ENCODE data around the gene CNTLN. TPM values are rescaled to one million over a fixed set of nuclear protein-coding genes. Genes with fewer than 3 reads are reported as not detected.
"Not testable (repeated sequence)": the region's sequence is repeated elsewhere in the genome, so short reads cannot be mapped to it uniquely, and the experiment has no call there.

The CNTLN gene
- total RNA-seq, 1 donor from 2014 or later, result 3.8 TPM

DNA sequence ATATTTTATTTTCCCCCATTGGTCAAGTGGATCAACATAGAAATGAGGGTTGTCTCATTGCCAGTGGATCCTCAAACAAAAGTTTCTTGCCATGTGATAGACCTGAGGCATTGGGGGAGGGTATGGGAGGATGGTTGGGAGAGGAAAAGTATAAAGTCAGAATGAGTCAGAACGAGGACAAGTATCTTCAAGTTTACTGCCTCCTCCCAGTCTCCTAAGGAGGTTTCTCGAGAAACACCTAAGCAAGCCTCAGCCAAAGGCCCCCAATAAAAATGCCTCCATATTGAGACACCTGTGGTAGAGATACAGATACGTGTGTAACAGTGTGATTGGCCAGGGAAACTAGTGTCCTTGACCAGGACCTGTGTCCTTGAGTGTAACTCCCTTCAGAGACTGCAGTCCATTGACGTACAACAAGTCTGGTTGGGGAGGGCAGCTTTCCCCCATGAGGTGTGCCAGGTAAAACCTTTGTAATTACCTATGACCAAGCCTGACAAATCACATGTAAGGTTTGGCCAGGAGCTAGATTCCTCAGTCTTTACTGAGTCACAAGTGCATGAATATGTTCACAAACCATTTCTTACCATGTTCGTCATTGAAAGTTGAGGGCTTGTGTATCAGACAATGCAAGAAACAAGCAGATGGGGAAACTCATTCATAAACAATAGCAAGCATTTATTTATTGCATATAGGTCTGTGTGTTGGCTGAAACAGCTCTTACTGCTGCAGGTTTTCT is 245.5 kb downstream of the CNTLN start:
- intact Hi-C loops (cut with DNase I), result no loop called here
- DNase-seq (ENCODE audit: missing footprints), result no peak
- no peak for ATAC-seq

DNA sequence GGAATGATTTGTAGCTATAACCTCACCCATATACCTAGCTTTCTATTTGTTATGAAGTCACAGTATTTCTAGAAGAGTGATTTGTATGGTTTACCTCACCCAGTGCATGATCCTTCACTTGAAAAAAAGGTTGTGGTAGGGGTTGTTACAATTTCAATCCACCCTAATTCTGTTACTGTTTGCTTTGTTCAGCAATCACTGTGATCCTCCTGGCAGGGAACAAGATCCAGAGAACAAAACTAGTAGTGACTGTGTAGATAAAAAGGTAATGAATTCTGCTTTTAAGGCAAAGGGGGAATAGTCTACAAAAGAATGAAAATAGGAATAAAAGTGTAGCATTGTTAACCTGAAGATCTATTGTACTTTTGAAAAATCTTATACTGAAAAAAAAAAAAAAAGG is 252.7 kb downstream of the CNTLN start:
- no peak for ATAC-seq
- intact Hi-C loops (cut with DNase I), result no loop called here
- DNase-seq (ENCODE audit: missing footprints), result no peak

DNA sequence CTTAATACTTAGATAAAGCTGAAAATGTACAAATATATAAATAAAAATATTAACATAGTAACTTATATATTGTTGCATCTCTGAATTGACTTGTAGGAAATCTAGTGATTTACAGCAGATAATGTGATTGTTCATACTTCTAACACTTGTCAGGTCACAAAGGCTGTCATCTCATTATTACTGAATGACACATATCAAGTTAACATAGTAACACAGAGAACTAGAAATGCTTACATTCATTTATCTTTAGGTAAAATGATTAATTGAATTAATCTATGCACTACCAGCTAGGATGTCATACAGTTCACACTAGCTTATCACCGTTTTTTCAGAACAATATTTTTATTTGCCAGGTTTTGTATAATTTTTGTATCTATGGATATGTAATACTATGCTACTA is 254.2 kb downstream of the CNTLN start:
- ATAC-seq (no peak), DNase-seq (ENCODE audit: missing footprints) (no peak)
- intact Hi-C loops (cut with DNase I), result no loop called here

DNA sequence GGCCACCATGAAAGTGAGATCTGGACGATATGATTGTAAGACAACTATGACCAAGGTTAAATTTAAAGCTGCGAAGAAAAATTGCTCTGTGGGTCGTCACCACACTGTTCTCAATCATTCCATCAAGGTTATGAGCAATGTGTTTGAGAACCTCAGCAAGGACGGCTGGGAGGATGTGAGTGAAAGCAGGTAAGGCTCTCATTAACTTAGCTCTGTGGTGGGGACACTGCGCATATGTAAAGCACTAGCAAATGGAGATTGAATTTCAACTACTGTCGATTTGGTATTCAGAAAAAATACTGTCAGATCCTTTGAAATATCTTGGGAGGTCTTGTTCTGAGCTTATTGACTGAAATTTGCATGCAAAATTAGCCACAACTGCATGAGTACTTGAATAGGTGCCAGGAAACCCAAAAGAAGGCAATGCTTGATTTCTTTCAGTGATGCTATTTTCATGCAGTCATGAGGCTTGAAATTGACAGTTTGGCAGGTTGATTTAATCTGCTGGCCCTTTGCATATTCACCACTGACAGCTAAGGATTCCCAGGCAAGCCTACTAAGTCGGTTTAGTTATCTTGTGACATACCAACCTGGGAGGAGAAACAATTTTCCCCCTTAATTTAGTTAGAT is 260.2 kb downstream of the CNTLN start:
- no peak for ATAC-seq
- no peak for DNase-seq (ENCODE audit: missing footprints)
- intact Hi-C loops (cut with DNase I), result no loop called here

DNA sequence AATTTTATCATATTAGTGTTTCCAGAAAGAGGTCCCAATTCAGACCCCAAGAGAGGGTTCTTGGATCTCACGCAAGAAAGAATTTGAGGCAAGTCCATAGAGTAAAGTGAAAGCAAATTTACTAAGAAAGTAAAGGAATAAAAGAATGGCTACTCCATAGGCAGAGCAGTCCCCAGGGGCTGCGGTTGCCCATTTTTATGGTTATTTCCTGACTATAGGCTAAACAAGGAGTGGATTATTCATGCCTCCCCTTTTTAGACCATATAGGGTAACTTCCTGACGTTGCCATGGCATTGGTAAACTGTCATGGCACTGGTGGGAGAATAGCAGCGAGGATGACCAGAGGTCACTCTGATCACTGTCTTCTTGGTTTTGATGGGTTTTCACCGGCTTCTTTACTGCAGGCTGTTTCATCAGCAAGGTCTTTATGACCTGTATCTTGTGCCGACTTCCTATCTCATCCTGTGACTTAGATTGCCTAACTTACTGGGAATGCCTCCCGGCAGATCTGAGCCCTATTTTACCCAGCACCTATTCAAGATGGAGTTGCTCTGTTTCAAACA is 262.4 kb downstream of the CNTLN start:
- DNase-seq (ENCODE audit: missing footprints); intact Hi-C loops (cut with DNase I); ATAC-seq: not testable (repeated sequence)

DNA sequence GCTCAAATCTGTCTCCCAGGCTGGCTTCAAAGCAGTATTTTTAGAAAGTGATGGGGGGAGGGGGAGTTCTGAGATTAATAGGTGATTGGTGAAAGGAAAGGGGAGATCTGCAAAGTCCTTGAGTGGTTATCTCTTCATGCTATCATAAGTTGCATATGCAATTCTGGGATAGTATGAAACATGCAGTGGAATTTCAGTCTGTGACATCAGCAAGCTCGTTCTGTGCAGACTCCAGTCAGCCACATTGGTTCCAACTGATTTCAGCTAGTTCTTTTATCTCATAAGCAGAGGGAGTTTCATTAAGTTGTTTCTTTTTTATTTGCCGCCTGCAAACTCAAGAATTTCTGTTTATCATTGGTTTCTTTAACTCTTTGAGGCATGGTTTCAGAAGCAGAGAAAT is 263.5 kb downstream of the CNTLN start:
- intact Hi-C loops (cut with DNase I), result no loop called here
- ATAC-seq, result no peak

DNA sequence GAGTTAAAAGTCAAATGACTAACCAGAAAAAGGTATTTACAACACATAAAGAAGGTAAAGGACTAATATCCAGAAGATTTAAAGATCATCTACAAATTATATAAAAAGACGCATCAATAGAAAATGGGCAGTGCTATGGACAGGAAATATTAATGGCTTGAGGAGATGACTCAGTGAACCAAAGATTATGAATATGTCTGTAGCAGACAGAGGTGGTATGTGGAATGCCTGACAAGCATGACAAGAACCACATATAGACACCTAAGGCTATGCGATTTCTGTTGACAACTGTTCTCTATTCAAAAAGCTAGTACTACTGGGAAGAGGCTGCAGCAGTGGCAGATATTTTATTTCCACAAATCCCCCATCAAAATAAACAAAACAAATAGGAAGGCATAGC is 267.0 kb downstream of the CNTLN start:
- intact Hi-C loops (cut with DNase I), result no loop called here
- no peak for ATAC-seq
- no peak for DNase-seq (ENCODE audit: missing footprints)

More for the DNA sequence above, 263.5 kb downstream of the CNTLN start:
- no peak for DNase-seq (ENCODE audit: missing footprints)

DNA sequence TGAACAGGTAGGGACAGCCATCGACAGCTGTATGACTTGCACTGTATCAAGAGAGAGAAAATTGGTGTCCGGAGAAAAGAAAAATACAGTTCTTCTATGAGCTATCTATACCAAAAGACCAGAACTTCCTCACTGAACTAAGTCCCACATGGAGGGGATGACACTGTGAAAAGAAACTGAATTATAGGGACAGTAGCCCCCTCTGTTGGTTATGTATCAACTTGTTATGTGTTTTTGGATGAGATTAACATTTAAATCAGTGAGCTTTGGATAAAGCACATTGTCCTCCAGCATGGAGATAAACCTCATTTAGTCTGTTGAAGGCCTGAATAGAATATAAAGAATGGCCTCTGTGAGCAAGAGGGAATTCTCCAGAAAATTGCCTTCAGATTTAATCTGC is 267.5 kb downstream of the CNTLN start:
- ATAC-seq (no peak), DNase-seq (ENCODE audit: missing footprints) (no peak)
- intact Hi-C loops (cut with DNase I), result no loop called here

DNA sequence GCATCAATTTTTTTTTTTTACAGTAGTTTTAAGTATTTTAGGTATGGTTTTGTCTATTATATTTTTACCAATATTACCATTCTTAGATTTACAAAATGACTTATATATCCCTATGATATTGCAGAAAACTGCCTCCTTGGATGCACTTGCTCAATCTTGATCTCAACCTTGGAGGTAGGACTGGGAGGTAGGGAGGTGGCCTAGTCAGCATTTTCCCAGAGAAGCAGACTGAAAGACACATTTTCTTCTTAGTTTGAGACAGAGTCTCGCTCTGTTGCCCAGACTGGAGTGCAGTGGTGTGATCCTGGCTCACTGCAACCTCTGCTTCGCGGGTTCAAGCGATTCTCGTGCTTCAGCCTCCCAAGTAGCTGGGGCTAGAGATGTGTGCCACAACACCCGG is 268.7 kb downstream of the CNTLN start:
- intact Hi-C loops (cut with DNase I), result no loop called here
- no peak for ATAC-seq
- DNase-seq (ENCODE audit: missing footprints), result no peak

DNA sequence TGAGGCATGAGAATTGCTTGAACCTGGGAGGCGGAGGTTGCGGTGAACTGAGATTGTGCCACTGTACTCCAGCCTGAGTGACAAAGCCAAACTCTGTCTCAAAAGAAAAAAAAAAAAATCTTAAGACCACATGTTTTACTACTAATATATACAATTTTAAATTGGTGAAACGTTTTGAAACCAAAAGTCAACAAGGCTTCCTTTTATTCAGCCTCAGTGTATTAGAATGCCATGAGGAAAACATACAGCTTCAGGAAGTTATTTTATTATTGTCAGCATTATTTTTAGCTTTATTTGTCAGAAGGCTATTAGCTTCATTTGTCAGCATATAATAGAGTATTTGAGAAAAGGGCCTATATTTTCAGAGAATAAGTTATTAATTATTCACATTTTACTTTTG is 280.1 kb downstream of the CNTLN start:
- no peak for DNase-seq (ENCODE audit: missing footprints)
- no peak for ATAC-seq
- intact Hi-C loops (cut with DNase I), result no loop called here

DNA sequence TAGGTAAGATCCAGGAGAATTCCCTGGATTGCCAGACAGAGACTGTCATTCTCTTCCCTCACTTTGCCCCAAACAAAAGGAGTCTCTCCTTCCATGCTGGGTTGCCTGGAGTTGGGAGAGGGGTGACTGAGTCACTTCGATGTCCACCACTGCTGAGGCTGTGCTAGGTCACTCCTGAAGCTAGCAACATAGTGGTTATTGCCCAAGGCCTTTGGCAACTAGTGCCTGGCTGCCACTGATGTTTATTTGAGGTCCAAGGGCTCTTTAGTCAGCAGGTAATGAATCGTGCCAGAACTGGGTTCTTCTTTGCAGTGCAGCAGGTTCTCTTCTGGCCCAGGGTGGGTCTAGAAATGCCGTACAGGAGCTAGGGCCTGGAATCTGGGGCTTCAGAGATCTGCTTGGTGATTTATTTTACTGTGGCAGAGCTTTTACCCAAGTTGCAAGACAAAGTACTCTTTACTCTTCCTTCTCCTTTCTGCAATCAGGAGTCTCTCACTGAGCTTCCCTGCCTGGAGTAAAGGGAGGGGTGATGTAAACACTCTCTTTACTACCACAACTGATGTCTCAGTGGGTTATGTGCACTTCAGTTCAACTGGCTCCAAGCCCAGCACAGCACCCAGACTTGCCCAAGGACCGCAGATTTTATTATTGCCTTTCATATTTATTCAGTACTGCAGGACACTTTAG is 288.3 kb downstream of the CNTLN start:
- DNase-seq (ENCODE audit: missing footprints), result no peak
- ATAC-seq, result no peak
- intact Hi-C loops (cut with DNase I), result no loop called here

DNA sequence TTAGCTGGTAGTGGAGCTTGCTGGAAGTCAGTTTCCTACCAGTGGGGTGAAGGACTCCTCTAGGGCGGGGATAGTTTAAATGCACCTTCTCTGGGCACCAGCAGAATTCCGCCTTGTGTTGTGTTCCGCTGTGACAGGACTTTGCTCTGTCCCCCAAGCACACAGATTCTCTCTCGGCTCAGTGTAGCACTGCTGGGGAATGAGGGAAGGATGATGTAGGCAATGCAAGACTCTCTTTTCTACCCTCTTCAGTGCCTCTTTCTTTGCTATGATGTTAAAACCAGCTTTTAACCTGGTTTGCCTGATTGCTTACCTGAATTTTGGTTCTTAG is 288.8 kb downstream of the CNTLN start:
- ATAC-seq (no peak), DNase-seq (ENCODE audit: missing footprints) (no peak)
- intact Hi-C loops (cut with DNase I), result no loop called here

DNA sequence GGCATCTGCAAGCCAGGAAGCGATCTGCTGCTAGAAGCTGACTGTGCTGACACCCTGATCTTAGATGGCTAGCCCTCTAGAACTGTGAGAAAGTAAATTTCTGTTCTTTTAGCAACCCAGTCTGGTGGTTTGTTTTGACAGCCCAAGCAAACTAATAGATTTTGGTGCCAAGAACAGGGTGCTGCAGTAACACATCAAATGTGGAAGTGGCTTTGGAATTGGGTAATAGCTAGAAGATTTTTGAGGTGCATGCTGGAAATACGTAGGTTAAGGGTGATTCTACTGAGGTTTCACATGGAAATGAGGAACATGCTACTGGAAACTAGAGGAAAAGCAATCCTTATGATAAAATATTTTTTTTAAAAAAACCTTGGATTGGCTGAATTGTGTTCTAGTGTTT is 290.5 kb downstream of the CNTLN start:
- DNase-seq (ENCODE audit: missing footprints) (no peak), ATAC-seq (no peak)
- intact Hi-C loops (cut with DNase I), result no loop called here

DNA sequence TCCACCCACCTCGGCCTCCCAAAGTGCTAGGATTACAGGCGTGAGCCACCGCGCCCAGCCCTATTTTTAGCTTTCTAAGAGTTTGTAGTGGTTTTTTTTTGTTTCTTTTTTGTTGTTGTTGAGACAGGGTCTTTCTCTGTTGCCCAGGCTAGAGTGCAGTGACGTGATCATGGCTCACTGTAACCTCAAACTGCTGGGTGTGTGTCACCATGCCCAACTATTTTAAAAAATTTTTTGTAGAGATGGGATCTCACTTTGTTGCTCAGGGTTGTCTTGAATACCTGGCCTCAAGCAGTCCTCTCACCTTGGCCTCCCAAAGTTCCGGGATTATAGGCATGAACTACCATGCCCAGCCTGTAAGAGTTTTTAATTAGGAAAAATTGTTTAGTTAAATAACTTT is 298.7 kb downstream of the CNTLN start:
- intact Hi-C loops (cut with DNase I), result no loop called here
- DNase-seq (ENCODE audit: missing footprints) (no peak), ATAC-seq (no peak)

DNA sequence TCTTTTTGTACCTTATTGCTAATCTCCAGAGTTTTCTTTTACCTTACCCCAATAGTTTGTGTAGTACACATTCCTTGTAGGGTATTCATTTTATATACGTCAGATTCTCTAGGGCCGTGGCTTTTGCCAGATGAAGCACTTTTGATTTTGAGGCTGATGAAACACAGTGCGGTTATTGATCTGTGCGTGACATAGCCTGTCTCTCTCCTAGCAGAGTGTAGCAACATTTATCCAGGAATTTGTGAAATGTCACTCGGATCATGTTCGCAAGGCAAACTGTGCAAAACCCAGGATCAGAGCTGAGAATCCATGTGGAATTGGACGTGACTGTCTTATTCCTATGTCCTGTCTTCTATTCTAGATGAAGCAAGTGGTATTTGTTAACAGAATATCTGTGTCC is 302.0 kb downstream of the CNTLN start:
- ATAC-seq (no peak), DNase-seq (ENCODE audit: missing footprints) (no peak)
- intact Hi-C loops (cut with DNase I), result no loop called here

DNA sequence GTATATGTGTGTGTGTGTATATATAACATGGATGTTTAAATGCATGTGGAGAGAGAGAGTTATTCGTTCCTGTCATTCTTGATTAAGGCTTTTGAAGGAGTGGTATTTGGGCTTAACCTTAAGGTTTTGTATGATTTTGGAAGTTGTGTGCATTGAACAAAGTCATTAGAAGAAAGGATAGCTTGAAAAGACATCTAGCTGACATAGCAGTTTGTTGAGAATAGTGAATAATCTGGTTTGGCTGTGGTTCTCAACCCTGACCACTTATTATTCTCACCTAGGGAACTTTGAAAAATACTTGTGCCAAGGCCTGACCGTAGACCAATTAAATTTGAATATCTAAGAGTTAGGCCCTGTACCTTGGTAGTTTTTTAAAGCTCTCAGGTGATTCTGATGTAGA is 303.0 kb downstream of the CNTLN start:
- intact Hi-C loops (cut with DNase I), result no loop called here
- DNase-seq (ENCODE audit: missing footprints), result no peak
- no peak for ATAC-seq

DNA sequence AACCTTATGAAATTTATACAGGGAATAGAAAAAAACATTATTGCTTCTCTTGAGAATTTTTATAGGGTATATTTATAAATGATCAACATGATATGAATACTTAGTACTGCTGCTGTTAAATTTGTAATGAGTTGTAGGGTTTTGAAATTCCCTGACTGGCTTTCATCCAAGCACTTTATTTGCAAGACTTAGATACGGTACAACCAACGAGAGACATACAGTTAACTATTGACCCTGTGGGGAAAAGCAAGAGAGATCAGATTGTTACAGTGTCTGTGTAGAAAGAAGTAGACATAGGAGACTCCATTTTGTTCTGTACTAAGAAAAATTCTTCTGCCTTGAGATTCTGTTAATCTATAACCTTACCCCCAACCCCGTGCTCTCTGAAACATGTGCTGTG is 310.3 kb downstream of the CNTLN start:
- DNase-seq (ENCODE audit: missing footprints); intact Hi-C loops (cut with DNase I); ATAC-seq: not testable (repeated sequence)

DNA sequence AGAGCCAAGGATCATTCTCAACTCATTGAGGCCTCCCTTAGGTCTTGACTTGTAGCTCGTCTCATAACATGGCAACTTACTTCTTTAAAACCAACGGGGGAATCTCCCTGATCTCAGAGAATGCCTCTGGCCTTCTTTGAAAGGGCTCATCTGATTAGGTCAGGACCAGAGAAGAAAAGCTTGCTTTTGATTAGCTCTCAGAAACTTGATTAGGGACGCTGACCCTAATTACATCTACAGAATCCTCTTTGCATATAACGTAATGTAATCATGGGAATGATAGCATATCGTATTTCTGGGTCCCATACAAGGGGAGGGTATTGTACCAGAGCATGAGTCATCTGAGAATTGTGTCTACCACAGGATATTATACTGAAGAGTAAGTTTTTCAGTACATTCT is 318.9 kb downstream of the CNTLN start:
- no peak for ATAC-seq
- intact Hi-C loops (cut with DNase I), result no loop called here

DNA sequence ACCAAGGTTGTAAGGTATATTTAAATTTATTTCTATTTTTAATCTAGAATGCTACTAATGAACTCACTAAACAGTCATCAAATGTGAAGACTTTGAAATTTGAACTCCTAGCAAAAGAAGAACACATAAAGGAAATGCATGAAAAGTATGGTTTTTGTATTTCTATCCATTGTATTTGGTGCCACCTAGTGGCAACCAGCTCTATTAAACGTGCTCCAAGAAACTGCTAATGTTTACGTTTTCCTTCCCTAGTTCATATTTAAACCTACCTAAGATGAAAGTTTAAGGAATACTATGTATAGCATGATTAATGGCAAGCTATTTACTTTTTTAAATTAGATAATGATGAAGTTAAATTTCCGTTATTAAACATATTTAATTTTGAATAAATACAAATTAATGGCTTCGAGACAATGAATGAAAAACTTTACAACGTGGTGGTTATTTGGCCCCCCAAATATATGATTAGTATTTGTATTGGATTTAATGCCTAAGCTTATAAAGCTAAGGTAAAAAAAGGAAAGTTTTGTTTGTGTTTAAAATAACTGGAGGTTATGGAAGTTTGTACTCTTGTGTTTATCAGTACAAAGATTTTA is 328.1 kb downstream of the CNTLN start:
- intact Hi-C loops (cut with DNase I), result loop anchor here (2.0 to 10.0 kb wide), 3 partner anchors 346 to 1588 kb away; no protein-coding TSS in a partner anchor
- DNase-seq (ENCODE audit: missing footprints) (no peak), ATAC-seq (no peak)

More for the DNA sequence above, 318.9 kb downstream of the CNTLN start:
- no peak for DNase-seq (ENCODE audit: missing footprints)

All from Right ventricle myocardium inferior (tissue), 1 donor.